WTC11 (cell line): ENCODE results near the gene LRRC8D.
"Not testable (repeated sequence)": the region's sequence is repeated elsewhere in the genome, so short reads cannot be mapped to it uniquely, and the experiment has no call there.

Experiments used
- AR ChIP-seq: fragments of 250-450 bp; sonication (Bioruptor Pico); IDR thresholded peaks from 2 replicates; pipeline ENCODE4 v1.9.0; 2021; ENCODE audit warnings: mild to moderate bottlenecking
- ATF6 ChIP-seq: sonication (generic); formaldehyde crosslinking; IDR thresholded peaks from 2 replicates; pipeline ENCODE4 v1.8.1; 2023; ENCODE audit warnings: mild to moderate bottlenecking, missing genetic modification reagents
- CREB1 ChIP-seq: sonication (generic); formaldehyde crosslinking; IDR thresholded peaks from 2 replicates; pipeline ENCODE4 v1.8.0; 2023; ENCODE audit warnings: mild to moderate bottlenecking, missing genetic modification reagents
- CTCF ChIP-seq: fragments of 200-600 bp; IDR thresholded peaks from 2 replicates; pipeline ENCODE4 v1.8.0; 2022; ENCODE audit warnings: antibody characterized with exemption
- JUN ChIP-seq: sonication (generic); formaldehyde crosslinking; IDR thresholded peaks from 2 replicates; pipeline ENCODE4 v1.8.0; 2023; ENCODE audit warnings: mild to moderate bottlenecking, missing genetic modification reagents
- TEAD4 ChIP-seq: sonication (generic); formaldehyde crosslinking; IDR thresholded peaks from 2 replicates; pipeline ENCODE4 v1.8.0; 2022; ENCODE audit warnings: mild to moderate bottlenecking, missing genetic modification reagents
- USF2 ChIP-seq: sonication (generic); formaldehyde crosslinking; IDR thresholded peaks from 2 replicates; pipeline ENCODE4 v1.8.1; 2023; ENCODE audit warnings: mild to moderate bottlenecking, missing genetic modification reagents, moderate library complexity
- ZNF121 ChIP-seq: sonication (generic); formaldehyde crosslinking; IDR thresholded peaks from 2 replicates; pipeline ENCODE4 v1.8.0; 2023; ENCODE audit warnings: missing genetic modification reagents

- TF ChIP-seq CTCF; AR (CRISPR knock-in tag); ATF6; TEAD4 (CRISPR knock-in tag); USF2 (CRISPR knock-in tag); CREB1 (CRISPR knock-in tag); JUN (CRISPR knock-in tag); ZNF121 (CRISPR knock-in tag): not testable (repeated sequence)
Measured at GRCh38 chr1:89777271-89777670, 43.6 kb upstream of the LRRC8D start.
